B cell (primary cell): ENCODE data around the gene NXPH2. TPM values are rescaled to one million over a fixed set of nuclear protein-coding genes. Genes with fewer than 3 reads are reported as not detected.

Source experiments
- ATAC-seq: fragments of 200-7000 bp; cut with Tn5 transposase; one replicate; pipeline ENCODE4 v1.10.0; 2021; ENCODE audit warnings: low read depth, mild to moderate bottlenecking, moderate number of reproducible peaks, moderate library complexity
- CTCF ChIA-PET: fragments of 350-600 bp; sonication (Branson Sonifier 250); formaldehyde crosslinking; loops from one replicate; lab custom pipeline; 2021; ENCODE audit warnings: antibody characterized with exemption, inconsistent platforms; lab: Charles Lee
- POLR2A ChIA-PET: fragments of 350-600 bp; sonication (Branson Sonifier 250); formaldehyde crosslinking; loops from one replicate; lab custom pipeline; 2021; ENCODE audit warnings: antibody characterized with exemption; lab: Charles Lee
- DNase-seq: peaks from one replicate; pipeline ENCODE4 v3.0.0; 2013
- H2AFZ ChIP-seq: 2 replicates; pipeline ENCODE4 v1.6.1; 2012; ENCODE audit warnings: mild to moderate bottlenecking, low read depth, low read length; ENCODE audit not compliant: insufficient read depth, poor library complexity, severe bottlenecking
- H3K27ac ChIP-seq, 2 donors: 1 replicate in 1 of 2; 2 replicates in 1 of 2; pipeline ENCODE4 v1.5.1; 2012 to 2013; ENCODE audit warnings: low read length in 2 of 2, mild to moderate bottlenecking in 2 of 2, moderate library complexity in 1 of 2
- H3K27me3 ChIP-seq, 4 experiments: fragments of 200-600 bp in 1 of 4; sonication (generic) in 1 of 4; replicated peaks in 1 of 4; 1 replicate in 2 of 4; 2 replicates in 2 of 4; pipeline versions ENCODE4 v1.6.1 to v1.7.0; 2013 to 2016; ENCODE audit warnings: low read length in 3 of 4, mild to moderate bottlenecking in 2 of 4, mixed read lengths in 1 of 4, moderate library complexity in 1 of 4; ENCODE audit not compliant: insufficient read depth in 4 of 4, control insufficient read depth in 3 of 4; ENCODE audit errors: control extremely low read depth in 1 of 4
- H3K36me3 ChIP-seq, 2 experiments: replicated peaks in 1 of 2; 1 replicate in 1 of 2; 2 replicates in 1 of 2; pipeline versions ENCODE4 v1.6.1 to v1.7.1; 2013; ENCODE audit warnings: low read length in 1 of 2; ENCODE audit not compliant: insufficient read depth in 2 of 2, control insufficient read depth in 1 of 2; ENCODE audit errors: control extremely low read depth in 1 of 2, extremely low read depth in 1 of 2
- H3K4me1 ChIP-seq, 2 donors: fragments of 200-600 bp in 1 of 2; sonication (generic) in 1 of 2; 1 replicate in 1 of 2; 2 replicates in 1 of 2; pipeline versions ENCODE4 v1.5.1 to v1.6.1; 2013 to 2017; ENCODE audit warnings: low read length in 2 of 2; ENCODE audit not compliant: control insufficient read depth in 2 of 2, insufficient read depth in 2 of 2
- H3K4me2 ChIP-seq: replicated peaks from 2 replicates; pipeline ENCODE3; 2012; ENCODE audit warnings: mild to moderate bottlenecking, low read depth, low read length; ENCODE audit not compliant: poor library complexity, severe bottlenecking
- H3K4me3 ChIP-seq, 5 experiments: fragments of 200-600 bp in 1 of 5; sonication (generic) in 1 of 5; 1 replicate in 3 of 5; 2 replicates in 2 of 5; pipeline versions ENCODE4 v1.5.1 to v1.7.0; 2011 to 2016; ENCODE audit warnings: low read length in 4 of 5, mild to moderate bottlenecking in 4 of 5, low read depth in 2 of 5, control low read depth in 1 of 5, moderate library complexity in 1 of 5; ENCODE audit not compliant: insufficient read depth in 1 of 5; ENCODE audit errors: control extremely low read depth in 1 of 5, extremely low read depth in 1 of 5
- H3K79me2 ChIP-seq: fragments of 200-600 bp; sonication (generic); one replicate; pipeline ENCODE4 v1.6.0; 2016; ENCODE audit warnings: low read length; ENCODE audit not compliant: control insufficient read depth, insufficient read depth
- H3K9ac ChIP-seq: fragments of 200-600 bp; sonication (generic); 2 replicates; pipeline ENCODE4 v1.6.1; 2017; ENCODE audit warnings: mild to moderate bottlenecking, low read length, moderate library complexity
- H3K9me3 ChIP-seq, 3 donors: one replicate each; pipeline versions ENCODE4 v1.6.1 to v1.7.1; 2013; ENCODE audit warnings: low read length in 2 of 3; ENCODE audit not compliant: control insufficient read depth in 2 of 3, insufficient read depth in 1 of 3; ENCODE audit errors: control extremely low read depth in 1 of 3
- H4K20me1 ChIP-seq: 2 replicates; pipeline ENCODE4 v1.6.0; 2012; ENCODE audit warnings: mild to moderate bottlenecking, low read length; ENCODE audit not compliant: insufficient read depth, control insufficient read depth, poor library complexity, severe bottlenecking
- H3K27ac Mint-ChIP-seq: one replicate; pipeline ENCODE4 v1.8.0; 2021; ENCODE audit warnings: mixed read lengths
- H3K27me3 Mint-ChIP-seq: one replicate; pipeline ENCODE4 v1.8.0; 2021; ENCODE audit warnings: mixed read lengths
- H3K4me1 Mint-ChIP-seq: one replicate; pipeline ENCODE4 v1.8.0; 2021; ENCODE audit warnings: mixed read lengths
- H3K4me3 Mint-ChIP-seq: one replicate; pipeline ENCODE4 v1.8.0; 2021; ENCODE audit warnings: mixed read lengths
- H3K9me3 Mint-ChIP-seq: one replicate; pipeline ENCODE4 v1.8.0; 2022; ENCODE audit warnings: mixed read lengths; ENCODE audit not compliant: insufficient read depth
- CTCF ChIP-seq: fragments of 200-600 bp; IDR thresholded peaks from one replicate; pipeline ENCODE4 v1.8.0; 2022; ENCODE audit warnings: antibody characterized with exemption, mild to moderate bottlenecking
- EZH2 ChIP-seq: IDR thresholded peaks from 2 replicates; pipeline ENCODE4 v1.6.1; 2012; ENCODE audit warnings: borderline replicate concordance, low read depth, mild to moderate bottlenecking, moderate library complexity, low read length; ENCODE audit not compliant: insufficient read depth, poor library complexity, severe bottlenecking
- WGBS: methylation state at CpG from one replicate; pipeline ENCODE4 v1.1.5; 2013; ENCODE audit warnings: missing lambda C conversion rate; ENCODE audit not compliant: insufficient coverage; 5-methylcytosine and 5-hydroxymethylcytosine counted together
- intact Hi-C: fragments of 100-400 bp; cut with micrococcal nuclease; formaldehyde crosslinking; loops from one replicate; pipeline ENCODE4 v1.10.0; 2022
- polyA plus RNA-seq: library from polyadenylated mRNA; depleted of rRNA; stranded (reverse); fragments of >200 nt; gene quantifications from 2 replicates; pipeline ENCODE4 v1.2.3, GENCODE V29; 2012
- total RNA-seq, 2 donors: library from RNA; stranded (reverse); fragments of 120-200 nt in 1 of 2; gene quantifications; 1 replicate in 1 of 2; 2 replicates in 1 of 2; pipeline versions ENCODE4 v1.2.3 to v1.2.4, GENCODE V29; 2013 to 2022

Gene NXPH2
- total and polyA plus RNA-seq, 2 donors (not counting 1 experiment from before 2014, with no cell fraction given): not detected

GRCh38 chr2:138665937-138666336, 114.3 kb downstream of the NXPH2 start:
- DNase-seq (no peak), ATAC-seq (no peak)
- Histone ChIP-seq H3K79me2 (no peaks in the 10 kb centered on the region), H3K4me1 (no peaks in the 10 kb centered on the region), H3K4me3 (no peak overlapping the region), H3K27me3 (no peaks in the 10 kb centered on the region), H4K20me1 (no peaks in the 10 kb centered on the region), H3K27ac (no peak overlapping the region), H3K4me2 (no peak overlapping the region), H3K36me3 (no peaks in the 10 kb centered on the region), H2AFZ (no peak overlapping the region), H3K9me3 (no peaks in the 10 kb centered on the region), H3K9ac (no peak overlapping the region)
- no peaks in the 10 kb centered on the region for H3K4me1 Mint-ChIP-seq
- no peak overlapping the region for H3K4me3 Mint-ChIP-seq
- WGBS: no CpG with 5 or more reads among the region's 2 CpGs
- H3K27ac Mint-ChIP-seq: no peak overlapping the region
- ChIA-PET POLR2A (no interaction called here), CTCF (no interaction called here)
- intact Hi-C loops: no loop called here
- TF ChIP-seq EZH2 (no peak), CTCF (no peak)
- H3K27me3 Mint-ChIP-seq: peaks cover 11% of the 10 kb centered on the region
- H3K9me3 Mint-ChIP-seq: no peaks in the 10 kb centered on the region

- whole genome bisulfite sequencing: no CpG with 5 or more reads among the region's 3 CpGs
- no peaks in the 10 kb centered on the region for H3K9me3 Mint-ChIP-seq
- Histone ChIP-seq H3K4me3 (no peak overlapping the region), H3K79me2 (no peaks in the 10 kb centered on the region), H3K27ac (no peak overlapping the region), H3K9ac (no peak overlapping the region), H2AFZ (no peak overlapping the region), H3K27me3 (peaks cover 0 to 4% (median 0%) of the 10 kb centered on the region in 4 experiments), H3K4me2 (no peak overlapping the region), H3K9me3 (no peaks in the 10 kb centered on the region), H3K4me1 (no peaks in the 10 kb centered on the region), H3K36me3 (no peaks in the 10 kb centered on the region), H4K20me1 (no peaks in the 10 kb centered on the region)
- TF ChIP-seq EZH2 (no peak), CTCF (no peak)
- CTCF ChIA-PET: no interaction called here
- no peak overlapping the region for H3K4me3 Mint-ChIP-seq
- intact Hi-C loops: no loop called here
- ATAC-seq (no peak), DNase-seq (no peak)
- H3K4me1 Mint-ChIP-seq: no peaks in the 10 kb centered on the region
- peaks cover 8% of the 10 kb centered on the region for H3K27me3 Mint-ChIP-seq
- no peak overlapping the region for H3K27ac Mint-ChIP-seq
- POLR2A ChIA-PET: no interaction called here
These were observed 121.8 kb downstream of the NXPH2 start for GRCh38 chr2:138658187-138658894.
